HFFc6 (cell line): Measurements from ENCODE around the gene RUFY3. TPM values are rescaled to one million over a fixed set of nuclear protein-coding genes. Genes with fewer than 3 reads are reported as not detected.

Experiments used
- DNase-seq: peaks from one replicate; pipeline ENCODE4 v3.0.0-alpha.2; 2018
- H3K27ac Mint-ChIP-seq: 2 replicates; pipeline ENCODE4 v1.8.0; 2020; ENCODE audit warnings: mild to moderate bottlenecking, mixed read lengths
- H3K27me3 Mint-ChIP-seq: 2 replicates; pipeline ENCODE4 v1.8.0; 2021; ENCODE audit warnings: mild to moderate bottlenecking, moderate library complexity, mixed read lengths; ENCODE audit not compliant: insufficient read depth
- H3K36me3 Mint-ChIP-seq: 2 replicates; pipeline ENCODE4 v1.8.0; 2021; ENCODE audit warnings: low read depth, mixed read lengths
- H3K4me1 Mint-ChIP-seq: 2 replicates; pipeline ENCODE4 v1.8.0; 2020; ENCODE audit warnings: low read depth, mixed read lengths
- H3K4me3 Mint-ChIP-seq: 2 replicates; pipeline ENCODE4 v1.8.0; 2020; ENCODE audit warnings: mild to moderate bottlenecking, moderate library complexity, mixed read lengths
- H3K9me3 Mint-ChIP-seq: 2 replicates; pipeline ENCODE4 v1.8.0; 2020; ENCODE audit warnings: mild to moderate bottlenecking, mixed read lengths
- total RNA-seq, 6 experiments: library from RNA; stranded (reverse); fragmentation: NEBNext Ultra II Directional; extraction: Animal tissue kit (Norgen Biotek cat#: 25700); gene quantifications; 2 replicates in 1 of 6; 3 replicates in 5 of 6; pipeline ENCODE4 v1.2.3, GENCODE V29; 2021
- TF ChIP-seq, protein P1 (sequence below): fragments of 200-600 bp; sonication (generic); IDR thresholded peaks from 2 replicates; pipeline ENCODE4 v1.5.0; 2021; ENCODE audit warnings: antibody characterized with exemption, mild to moderate bottlenecking

Gene RUFY3
- total RNA-seq, 6 experiments from 2014 or later = 35.7 to 44.8 (median 38.4) TPM

DNA sequence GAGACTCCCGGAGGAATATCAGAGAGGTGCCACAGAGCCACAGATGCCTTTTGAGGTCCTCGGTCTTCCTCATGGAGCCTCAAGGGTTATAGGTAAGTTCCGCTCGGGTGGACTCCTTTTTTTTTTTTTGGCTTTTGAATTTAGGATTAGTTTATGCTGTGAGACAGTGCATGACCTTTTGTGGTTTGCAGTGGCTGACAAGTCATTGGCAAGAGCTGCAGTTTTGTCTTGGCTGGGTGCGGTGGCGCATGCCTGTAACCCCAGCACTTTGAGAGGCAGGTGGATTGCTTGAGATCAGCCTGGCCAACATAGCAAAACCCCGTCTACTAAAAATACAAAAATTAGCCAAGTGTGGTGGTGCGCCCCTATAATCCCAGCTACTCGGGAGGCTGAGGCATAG, 122.4 kb downstream of the RUFY3 start:
- no peak overlapping the region for H3K4me3 Mint-ChIP-seq
- no peaks in the 10 kb centered on the region for H3K27me3 Mint-ChIP-seq
- TF ChIP-seq, protein P1, sequence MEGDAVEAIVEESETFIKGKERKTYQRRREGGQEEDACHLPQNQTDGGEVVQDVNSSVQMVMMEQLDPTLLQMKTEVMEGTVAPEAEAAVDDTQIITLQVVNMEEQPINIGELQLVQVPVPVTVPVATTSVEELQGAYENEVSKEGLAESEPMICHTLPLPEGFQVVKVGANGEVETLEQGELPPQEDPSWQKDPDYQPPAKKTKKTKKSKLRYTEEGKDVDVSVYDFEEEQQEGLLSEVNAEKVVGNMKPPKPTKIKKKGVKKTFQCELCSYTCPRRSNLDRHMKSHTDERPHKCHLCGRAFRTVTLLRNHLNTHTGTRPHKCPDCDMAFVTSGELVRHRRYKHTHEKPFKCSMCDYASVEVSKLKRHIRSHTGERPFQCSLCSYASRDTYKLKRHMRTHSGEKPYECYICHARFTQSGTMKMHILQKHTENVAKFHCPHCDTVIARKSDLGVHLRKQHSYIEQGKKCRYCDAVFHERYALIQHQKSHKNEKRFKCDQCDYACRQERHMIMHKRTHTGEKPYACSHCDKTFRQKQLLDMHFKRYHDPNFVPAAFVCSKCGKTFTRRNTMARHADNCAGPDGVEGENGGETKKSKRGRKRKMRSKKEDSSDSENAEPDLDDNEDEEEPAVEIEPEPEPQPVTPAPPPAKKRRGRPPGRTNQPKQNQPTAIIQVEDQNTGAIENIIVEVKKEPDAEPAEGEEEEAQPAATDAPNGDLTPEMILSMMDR = no peak
- no peaks in the 10 kb centered on the region for H3K36me3 Mint-ChIP-seq
- DNase-seq = no peak
- no peak overlapping the region for H3K27ac Mint-ChIP-seq
- H3K9me3 Mint-ChIP-seq = no peaks in the 10 kb centered on the region
- H3K4me1 Mint-ChIP-seq = no peaks in the 10 kb centered on the region

- DNase-seq = no peak
- H3K4me1 Mint-ChIP-seq = no peaks in the 10 kb centered on the region
- H3K27me3 Mint-ChIP-seq = no peaks in the 10 kb centered on the region; the same call in 1 of the 2 replicates
- H3K4me3 Mint-ChIP-seq = no peak overlapping the region
- TF ChIP-seq, protein P1 = no peak
- H3K27ac Mint-ChIP-seq = no peak overlapping the region
- H3K36me3 Mint-ChIP-seq = no peaks in the 10 kb centered on the region
- no peaks in the 10 kb centered on the region for H3K9me3 Mint-ChIP-seq
Observed at GRCh38 chr4:70849291-70849690, 127.5 kb downstream of the RUFY3 start.

DNA sequence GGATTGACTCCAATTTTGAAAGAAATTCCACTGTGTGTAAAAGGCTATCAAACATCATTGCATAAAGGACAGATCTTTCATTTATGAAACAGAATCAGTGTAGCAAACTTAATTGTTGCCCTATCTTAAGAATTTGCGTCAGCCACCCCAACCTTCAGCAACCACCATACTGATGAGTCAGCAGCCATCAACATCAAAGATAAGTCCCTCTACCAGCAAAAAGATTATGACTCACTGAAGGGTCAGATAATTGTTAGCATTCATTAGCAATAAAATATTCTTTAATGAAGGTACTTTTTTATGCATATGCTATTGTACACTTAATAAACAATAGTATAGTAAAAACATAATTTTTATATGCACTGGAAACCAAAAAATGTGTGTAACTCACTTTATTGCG, 133.7 kb downstream of the RUFY3 start:
- H3K4me3 Mint-ChIP-seq = no peak overlapping the region
- TF ChIP-seq, protein P1 = no peak
- H3K27me3 Mint-ChIP-seq = no peaks in the 10 kb centered on the region; the same call in 1 of the 2 replicates
- H3K4me1 Mint-ChIP-seq = no peaks in the 10 kb centered on the region
- H3K27ac Mint-ChIP-seq = no peak overlapping the region
- no peaks in the 10 kb centered on the region for H3K9me3 Mint-ChIP-seq
- H3K36me3 Mint-ChIP-seq = no peaks in the 10 kb centered on the region
- DNase-seq = no peak

Other genes with a start within 250 kb of the RUFY3 start
- gene MUC7, start 249.8 kb upstream of the RUFY3 start, total RNA-seq = not detected
- not detected for gene AMTN, start 203.4 kb upstream of the RUFY3 start, total RNA-seq
- gene AMBN, start 129.7 kb upstream of the RUFY3 start, total RNA-seq = not detected
- under 1 TPM in 5 of 6 experiments, not detected in 1; 0.02 to 0.14 (median 0.10) TPM for gene ENAM, start 93.2 kb upstream of the RUFY3 start, total RNA-seq
- 1 to 10 TPM in 1 of 6 experiments, under 1 TPM in 4, not detected in 1; 0.15 to 1.3 (median 0.46) TPM for gene JCHAIN, start 55.5 kb upstream of the RUFY3 start, total RNA-seq
- 10 to 100 TPM; 38.8 to 48.0 (median 43.1) TPM for gene UTP3, start 33.4 kb upstream of the RUFY3 start, total RNA-seq
- 100 to 1,000 TPM in 5 of 6 experiments, 10 to 100 TPM in 1; 99.1 to 110 (median 109) TPM for gene GRSF1, start 117.9 kb downstream of the RUFY3 start, total RNA-seq
- gene MOB1B, start 180.4 kb downstream of the RUFY3 start, total RNA-seq = 10 to 100 TPM; 26.9 to 37.0 (median 33.8) TPM